ENCODE results near the gene MAP4K2. TPM values are rescaled to one million over a fixed set of nuclear protein-coding genes. Genes with fewer than 3 reads are reported as not detected.

The MAP4K2 gene
- total and polyA plus RNA-seq, 2 of the 4 experiments (the other 2 are of a cell fraction) = 11.7 to 16.6 TPM

GRCh38 chr11:64832467-64833197 is 29.6 kb upstream of the MAP4K2 start:
- no peak overlapping the region for H2AK5ac ChIP-seq (ENCODE audit: low read depth, low read length)
- no peak overlapping the region for H3K18ac ChIP-seq (ENCODE audit: low read depth, low read length)
- peaks cover 14% of the 10 kb centered on the region; the same call in 1 of the 2 replicates for H3K27me3 ChIP-seq (ENCODE audit: control insufficient read depth, insufficient read depth, low read length)
- POLR2A ChIA-PET (ENCODE audit: unreplicated experiment) = no interaction called here
- H3K79me1 ChIP-seq (ENCODE audit: low read depth in 1 of 2, low read length in 2 of 2) = no peaks in the 10 kb centered on the region
- no peaks in the 10 kb centered on the region for H3K9me1 ChIP-seq (ENCODE audit: insufficient read depth, low read length)
- no TSS peak for BruUV-seq (replicated peaks)
- H4K20me1 ChIP-seq (ENCODE audit: insufficient read depth, low read length) = no peaks in the 10 kb centered on the region
- no peak for ATAC-seq (ENCODE audit: low read depth)
- H3K4me2 ChIP-seq (ENCODE audit: low read depth, low read length) = no peak overlapping the region
- no peaks in the 10 kb centered on the region for H3K36me3 ChIP-seq (ENCODE audit: control insufficient read depth, insufficient read depth, low read length)
- no peak overlapping the region for H2AFZ ChIP-seq (replicated peaks; ENCODE audit: low read length, poor library complexity)
- WGBS, 2 experiments (ENCODE audit: extremely low coverage in 2 of 2, insufficient read length in 1 of 2) = 76% methylated on average over 4 of the region's 21 CpGs; no CpG with 5 or more reads in 1 of the 2 experiments
- H3K23ac ChIP-seq (ENCODE audit: low read depth, low read length) = no peak overlapping the region
- no peak overlapping the region for H3K9ac ChIP-seq (ENCODE audit: low read depth, low read length)
- CTCF ChIA-PET = no interaction called here
- no peak for DNase-seq
- H3K4me3 ChIP-seq (ENCODE audit: insufficient read depth, low read depth, low read length) = no peak overlapping the region
- intact Hi-C loops (cut with micrococcal nuclease) = no loop called here
- no peak overlapping the region for H2BK15ac ChIP-seq (ENCODE audit: low read depth, low read length)
- no peak overlapping the region for H2AK9ac ChIP-seq (replicated peaks; ENCODE audit: low read depth, low read length, poor library complexity)
- no peaks in the 10 kb centered on the region for H3K9me3 ChIP-seq (ENCODE audit: control insufficient read depth, insufficient read depth, low read length)
- no peak overlapping the region for H2BK120ac ChIP-seq (ENCODE audit: low read depth, low read length)
- H3K4me1 ChIP-seq (ENCODE audit: control insufficient read depth, insufficient read depth, low read length) = no peaks in the 10 kb centered on the region
- no peak overlapping the region for H3K27ac ChIP-seq (ENCODE audit: insufficient read depth, low read length)
- no peak overlapping the region for H2BK5ac ChIP-seq (ENCODE audit: low read depth, low read length, poor library complexity, severe bottlenecking)
- dilution Hi-C loops (cut with HindIII; ENCODE audit: low sequenced_read_pairs, unreplicated experiment) = no loop called here
- no peak overlapping the region for H4K91ac ChIP-seq (ENCODE audit: insufficient read depth, low read depth, low read length)
- no peak overlapping the region for H3K56ac ChIP-seq (ENCODE audit: extremely low read depth, insufficient read depth, low read length)
- H2BK20ac ChIP-seq (ENCODE audit: low read depth, low read length) = no peak overlapping the region
- H4K5ac ChIP-seq (ENCODE audit: low read depth, low read length) = no peak overlapping the region
- in situ Hi-C loops (cut with MboI; ENCODE audit: low sequenced_read_pairs) = no loop called here
- no peak overlapping the region for H3K4ac ChIP-seq (ENCODE audit: low read depth, low read length)
- H3K14ac ChIP-seq (replicated peaks; ENCODE audit: low read depth, low read length) = no peak overlapping the region
- TF ChIP-seq RFX5 (IDR thresholded peaks at IDR 0.05; ENCODE audit: low read depth, low read length) = no peak
- no peak for TF ChIP-seq BHLHE40 (IDR thresholded peaks at IDR 0.05; ENCODE audit: low read depth, low read length)
- no peak for TF ChIP-seq POLR2A (IDR thresholded peaks at IDR 0.05; ENCODE audit: low read depth, low read length)
- no peak for TF ChIP-seq FOS (IDR thresholded peaks at IDR 0.05; ENCODE audit: low read depth, low read length)
- no peak for TF ChIP-seq MAZ (IDR thresholded peaks at IDR 0.05; ENCODE audit: borderline replicate concordance, low read depth, low read length)
- no peak for TF ChIP-seq ELK1 (IDR thresholded peaks at IDR 0.05; ENCODE audit: borderline replicate concordance, low read depth, low read length)
- TF ChIP-seq CTCF (conservative IDR thresholded peaks at IDR 0.05; ENCODE audit: low read depth, low read length) = no peak
- no peak for TF ChIP-seq NFE2L2 (IDR thresholded peaks at IDR 0.05; ENCODE audit: low read depth, low read length)
- TF ChIP-seq RAD21 (IDR thresholded peaks at IDR 0.05; ENCODE audit: low read length) = no peak
- TF ChIP-seq RCOR1 (IDR thresholded peaks at IDR 0.05; ENCODE audit: insufficient replicate concordance, low read length) = no peak
- no peak for TF ChIP-seq CEBPB (IDR thresholded peaks at IDR 0.05; ENCODE audit: low read depth, low read length)
- TF ChIP-seq SMC3 (IDR thresholded peaks at IDR 0.05; ENCODE audit: low read depth, low read length) = no peak
- TF ChIP-seq USF2 (IDR thresholded peaks at IDR 0.05; ENCODE audit: low read depth, low read length) = no peak
- TF ChIP-seq MXI1 (IDR thresholded peaks at IDR 0.05; ENCODE audit: borderline replicate concordance, low read depth, low read length) = no peak
- TF ChIP-seq CHD1 (IDR thresholded peaks at IDR 0.05; ENCODE audit: low read depth, low read length) = no peak
- TF ChIP-seq MAFK (IDR thresholded peaks at IDR 0.05; ENCODE audit: low read depth, low read length) = no peak
- no peak overlapping the region for H4K8ac ChIP-seq (ENCODE audit: low read depth in 2 of 2, low read length in 2 of 2)

Measured in IMR-90 (cell line).